Skeletal muscle satellite cell (primary cell): ENCODE measurements around the gene CHRDL2.

Source experiments
- H3K27me3 ChIP-seq: 2 replicates; pipeline ENCODE4 v1.7.0; 2013; ENCODE audit warnings: low read length; ENCODE audit not compliant: control insufficient read depth, insufficient read depth
- H3K36me3 ChIP-seq: 2 replicates; pipeline ENCODE4 v1.7.0; 2013; ENCODE audit warnings: mild to moderate bottlenecking, control low read depth, low read length; ENCODE audit not compliant: insufficient read depth
- H3K4me1 ChIP-seq: 2 replicates; pipeline ENCODE4 v1.7.0; 2013; ENCODE audit warnings: low read length; ENCODE audit not compliant: control insufficient read depth, insufficient read depth
- H3K4me2 ChIP-seq: 2 replicates; pipeline ENCODE4 v1.7.0; 2013; ENCODE audit warnings: mild to moderate bottlenecking, low read length
- H3K4me3 ChIP-seq: 2 replicates; pipeline ENCODE4 v1.7.0; 2013; ENCODE audit warnings: low read length
- H3K9ac ChIP-seq: 2 replicates; pipeline ENCODE4 v1.7.0; 2013; ENCODE audit warnings: mild to moderate bottlenecking, low read depth, low read length, moderate library complexity
- H3K9me3 ChIP-seq: replicated peaks from 2 replicates; pipeline ENCODE4 v1.7.0; 2013; ENCODE audit warnings: mild to moderate bottlenecking, control low read depth, low read length

Gene CHRDL2

GRCh38 chr11:74691755-74692154, 39.5 kb downstream of the CHRDL2 start:
- H3K4me1 ChIP-seq = peaks cover 33% of the 10 kb centered on the region

GRCh38 chr11:74689666-74690065, 41.6 kb downstream of the CHRDL2 start:
- Histone ChIP-seq H3K27me3 (no peaks in the 10 kb centered on the region), H3K4me3 (no peak overlapping the region), H3K9ac (no peak overlapping the region), H3K36me3 (no peaks in the 10 kb centered on the region), H3K9me3 (no peaks in the 10 kb centered on the region), H3K4me1 (peaks cover 33% of the 10 kb centered on the region), H3K4me2 (peak overlapping the region; percentile 48)

More at GRCh38 chr11:74691755-74692154, 39.5 kb downstream of the CHRDL2 start:
- H3K27me3 ChIP-seq = no peaks in the 10 kb centered on the region
- no peaks in the 10 kb centered on the region for H3K9me3 ChIP-seq
- no peak overlapping the region for H3K4me2 ChIP-seq
- H3K4me3 ChIP-seq = no peak overlapping the region
- no peak overlapping the region for H3K9ac ChIP-seq
- no peaks in the 10 kb centered on the region for H3K36me3 ChIP-seq

- Histone ChIP-seq H3K9ac (peak overlapping the region; percentile 4), H3K4me2 (no peak overlapping the region), H3K36me3 (no peaks in the 10 kb centered on the region), H3K4me3 (no peak overlapping the region), H3K9me3 (no peaks in the 10 kb centered on the region), H3K27me3 (no peaks in the 10 kb centered on the region), H3K4me1 (peaks cover 45% of the 10 kb centered on the region)
Measured at GRCh38 chr11:74687237-74688023, 43.8 kb downstream of the CHRDL2 start.

GRCh38 chr11:74686792-74687191, 44.4 kb downstream of the CHRDL2 start:
- Histone ChIP-seq H3K9ac (no peak overlapping the region), H3K36me3 (no peaks in the 10 kb centered on the region), H3K9me3 (no peaks in the 10 kb centered on the region), H3K4me3 (no peak overlapping the region), H3K4me1 (peaks cover 45% of the 10 kb centered on the region), H3K4me2 (no peak overlapping the region), H3K27me3 (no peaks in the 10 kb centered on the region)

- no peaks in the 10 kb centered on the region for H3K36me3 ChIP-seq
- no peaks in the 10 kb centered on the region for H3K9me3 ChIP-seq
- H3K27me3 ChIP-seq = no peaks in the 10 kb centered on the region
- peaks cover 45% of the 10 kb centered on the region for H3K4me1 ChIP-seq
- no peak overlapping the region for H3K9ac ChIP-seq
- no peak overlapping the region for H3K4me2 ChIP-seq
- H3K4me3 ChIP-seq = no peak overlapping the region
Measured at GRCh38 chr11:74685905-74686304, 45.3 kb downstream of the CHRDL2 start.

- Histone ChIP-seq H3K4me1 (peaks cover 45% of the 10 kb centered on the region), H3K27me3 (no peaks in the 10 kb centered on the region), H3K4me2 (no peak overlapping the region), H3K9ac (no peak overlapping the region), H3K9me3 (no peaks in the 10 kb centered on the region), H3K36me3 (no peaks in the 10 kb centered on the region), H3K4me3 (no peak overlapping the region)
Measured at GRCh38 chr11:74685338-74685737, 45.9 kb downstream of the CHRDL2 start.

GRCh38 chr11:74684661-74685060, 46.6 kb downstream of the CHRDL2 start:
- H3K27me3 ChIP-seq = no peaks in the 10 kb centered on the region
- H3K36me3 ChIP-seq = no peaks in the 10 kb centered on the region

GRCh38 chr11:74683941-74684481, 47.2 kb downstream of the CHRDL2 start:
- Histone ChIP-seq H3K36me3 (no peaks in the 10 kb centered on the region), H3K27me3 (no peaks in the 10 kb centered on the region), H3K4me3 (peak overlapping the region; percentile 61), H3K9ac (peak overlapping the region; percentile 78), H3K9me3 (no peaks in the 10 kb centered on the region), H3K4me1 (peaks cover 34% of the 10 kb centered on the region), H3K4me2 (peak overlapping the region; percentile 78)

More at GRCh38 chr11:74684661-74685060, 46.6 kb downstream of the CHRDL2 start:
- Histone ChIP-seq H3K9ac (no peak overlapping the region), H3K9me3 (no peaks in the 10 kb centered on the region), H3K4me3 (no peak overlapping the region), H3K4me1 (peaks cover 40% of the 10 kb centered on the region), H3K4me2 (no peak overlapping the region)

- Histone ChIP-seq H3K36me3 (no peaks in the 10 kb centered on the region), H3K9me3 (no peaks in the 10 kb centered on the region), H3K4me3 (peak overlapping the region; percentile 61), H3K9ac (peak overlapping the region; percentile 78), H3K4me2 (peak overlapping the region; percentile 78), H3K4me1 (peaks cover 36% of the 10 kb centered on the region), H3K27me3 (no peaks in the 10 kb centered on the region)
Measured at GRCh38 chr11:74683279-74683871, 47.9 kb downstream of the CHRDL2 start.

- Histone ChIP-seq H3K4me2 (peak overlapping the region; percentile 78), H3K36me3 (no peaks in the 10 kb centered on the region), H3K27me3 (no peaks in the 10 kb centered on the region), H3K4me3 (peak overlapping the region; percentile 61), H3K9me3 (no peaks in the 10 kb centered on the region), H3K4me1 (peaks cover 32% of the 10 kb centered on the region), H3K9ac (peak overlapping the region; percentile 78)
Measured at GRCh38 chr11:74682731-74683278, 48.4 kb downstream of the CHRDL2 start.

- no peak overlapping the region for H3K9ac ChIP-seq
- no peaks in the 10 kb centered on the region for H3K9me3 ChIP-seq
- no peaks in the 10 kb centered on the region for H3K27me3 ChIP-seq
- no peak overlapping the region for H3K4me3 ChIP-seq
- no peak overlapping the region for H3K4me2 ChIP-seq
- no peaks in the 10 kb centered on the region for H3K36me3 ChIP-seq
- peaks cover 28% of the 10 kb centered on the region for H3K4me1 ChIP-seq
Measured at GRCh38 chr11:74681686-74682651, 49.3 kb downstream of the CHRDL2 start.
